ENCODE results near the gene CD300LD.

Gene CD300LD

DNA sequence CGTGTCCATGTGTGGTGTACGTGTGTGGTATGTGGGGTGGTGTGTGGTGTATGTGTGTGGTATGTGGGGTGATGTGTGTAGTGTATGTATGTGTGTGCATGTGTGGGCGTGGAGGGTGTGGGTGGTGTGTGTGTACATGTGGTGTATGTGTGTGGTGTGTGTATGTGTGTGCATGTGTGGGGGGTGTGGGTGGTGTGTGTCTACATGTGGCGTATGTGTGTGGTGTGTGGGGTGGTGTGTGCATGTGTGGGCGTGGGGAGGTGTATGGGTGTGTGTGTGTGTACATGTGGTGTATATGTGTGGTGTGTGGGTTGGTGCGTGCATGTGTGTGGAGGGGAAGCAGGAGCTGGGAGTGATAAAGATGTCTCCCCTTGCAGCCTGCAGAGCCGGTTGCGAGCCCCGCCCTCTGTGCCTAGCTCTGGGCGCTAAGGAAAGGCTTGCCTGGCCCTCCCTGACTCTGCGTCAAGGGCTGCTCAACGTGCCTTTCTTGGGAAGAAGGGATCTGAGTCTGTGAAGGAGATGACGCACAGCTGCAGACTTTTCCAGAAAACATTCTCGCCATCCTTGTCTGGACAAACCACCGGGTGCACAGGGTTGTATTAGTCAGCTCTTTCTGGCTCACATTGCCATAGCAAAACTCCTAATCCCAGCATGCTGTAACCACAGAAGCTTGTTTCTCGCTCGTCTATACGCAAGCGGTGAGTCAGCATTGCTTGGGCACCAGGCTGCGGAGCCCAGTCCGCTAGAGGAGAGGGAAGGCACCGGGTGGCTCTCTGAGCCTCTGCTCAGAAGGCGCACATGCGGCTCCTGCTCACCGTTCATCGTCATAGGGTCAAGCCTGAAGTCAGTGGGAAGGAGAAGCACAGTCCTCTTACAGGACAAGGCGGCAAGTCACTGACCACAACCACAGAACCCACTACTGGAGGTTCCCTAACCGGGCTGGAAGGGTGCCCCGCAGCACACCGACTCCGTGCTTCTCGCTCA is 22.8 kb downstream of the CD300LD start:
- intact Hi-C loops (cut with DNase I; ENCODE audit: low total_unique reads) = no loop called here
- Histone ChIP-seq H3K9me3 (no peaks in the 10 kb centered on the region), H3K36me3 (no peaks in the 10 kb centered on the region), H3K27ac (no peak overlapping the region), H3K4me3 (no peak overlapping the region), H3K4me1 (no peaks in the 10 kb centered on the region), H3K27me3 (peaks cover 0 to 22% of the 10 kb centered on the region in 2 donors)
- DNase-seq = peak; percentile 62 to 78
- TF ChIP-seq, protein P1, sequence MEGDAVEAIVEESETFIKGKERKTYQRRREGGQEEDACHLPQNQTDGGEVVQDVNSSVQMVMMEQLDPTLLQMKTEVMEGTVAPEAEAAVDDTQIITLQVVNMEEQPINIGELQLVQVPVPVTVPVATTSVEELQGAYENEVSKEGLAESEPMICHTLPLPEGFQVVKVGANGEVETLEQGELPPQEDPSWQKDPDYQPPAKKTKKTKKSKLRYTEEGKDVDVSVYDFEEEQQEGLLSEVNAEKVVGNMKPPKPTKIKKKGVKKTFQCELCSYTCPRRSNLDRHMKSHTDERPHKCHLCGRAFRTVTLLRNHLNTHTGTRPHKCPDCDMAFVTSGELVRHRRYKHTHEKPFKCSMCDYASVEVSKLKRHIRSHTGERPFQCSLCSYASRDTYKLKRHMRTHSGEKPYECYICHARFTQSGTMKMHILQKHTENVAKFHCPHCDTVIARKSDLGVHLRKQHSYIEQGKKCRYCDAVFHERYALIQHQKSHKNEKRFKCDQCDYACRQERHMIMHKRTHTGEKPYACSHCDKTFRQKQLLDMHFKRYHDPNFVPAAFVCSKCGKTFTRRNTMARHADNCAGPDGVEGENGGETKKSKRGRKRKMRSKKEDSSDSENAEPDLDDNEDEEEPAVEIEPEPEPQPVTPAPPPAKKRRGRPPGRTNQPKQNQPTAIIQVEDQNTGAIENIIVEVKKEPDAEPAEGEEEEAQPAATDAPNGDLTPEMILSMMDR (IDR thresholded peaks at IDR 0.05) = no peak

DNA sequence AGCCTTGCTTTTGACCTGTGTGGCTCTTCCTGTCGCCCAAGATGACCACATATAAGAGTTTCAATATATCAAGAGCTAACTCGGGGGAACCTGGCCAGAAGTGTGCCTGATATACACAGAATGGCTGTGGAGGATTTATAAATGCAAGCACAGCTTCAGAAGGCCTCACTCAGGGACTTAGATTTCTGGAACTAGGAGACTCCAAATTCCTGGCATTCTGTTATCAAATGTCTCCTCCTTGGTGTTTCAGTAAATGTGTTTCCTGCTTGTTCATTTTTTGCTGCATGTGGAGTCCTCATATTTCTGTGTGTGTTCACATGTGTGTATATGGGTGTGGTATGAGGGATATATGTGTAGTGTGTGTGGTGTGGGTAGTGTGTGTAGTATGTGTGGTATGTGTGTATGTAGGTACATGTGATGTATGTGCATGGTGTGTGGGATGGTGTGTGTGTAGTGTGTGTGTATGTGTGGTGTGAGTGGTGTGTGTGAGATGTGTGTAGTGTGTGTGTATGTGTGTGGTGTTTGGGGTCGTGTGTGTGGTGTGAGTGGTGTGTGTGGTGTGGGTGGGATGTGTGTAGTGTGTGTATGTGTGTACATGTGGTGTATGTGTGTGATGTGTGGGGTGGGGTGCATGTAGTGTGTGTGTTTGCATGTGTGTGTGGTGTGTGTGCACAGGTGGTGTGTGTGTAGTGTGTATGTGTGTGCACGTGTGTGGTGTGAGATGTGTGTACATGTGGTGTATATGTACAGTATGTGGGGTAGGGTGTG is 23.8 kb downstream of the CD300LD start:
- no peak for DNase-seq
- intact Hi-C loops (cut with DNase I; ENCODE audit: low total_unique reads) = no loop called here
- Histone ChIP-seq H3K9me3 (no peaks in the 10 kb centered on the region), H3K36me3 (no peaks in the 10 kb centered on the region), H3K4me1 (no peaks in the 10 kb centered on the region), H3K27me3 (peaks cover 0 to 25% of the 10 kb centered on the region in 2 donors), H3K27ac (no peak overlapping the region), H3K4me3 (no peak overlapping the region)
- TF ChIP-seq, protein P1 (IDR thresholded peaks at IDR 0.05) = no peak

DNA sequence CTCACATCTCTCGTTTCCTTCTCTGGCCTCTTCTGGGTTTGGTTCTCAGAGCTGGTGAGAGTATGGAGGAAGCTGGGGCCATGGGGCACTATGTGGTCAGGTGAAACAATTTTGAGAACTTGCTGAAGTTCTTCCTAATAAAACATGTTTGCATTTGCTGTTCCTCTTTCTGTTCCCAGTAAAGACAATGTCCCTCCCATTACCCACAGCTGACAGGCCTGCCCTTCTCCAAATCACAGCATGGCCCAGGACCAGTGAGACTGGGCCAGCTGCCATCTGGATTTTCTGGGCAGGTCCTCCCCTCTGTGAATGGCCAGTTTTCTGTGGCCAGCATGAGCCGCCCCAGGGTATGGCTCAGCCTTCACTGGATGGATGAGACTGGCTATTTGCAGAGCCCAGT is 24.7 kb downstream of the CD300LD start, which contains the start of gene CD300H:
Gene CD300H (minus strand): TSS at position 113 of the 400 bp plus-strand sequence.
- no peaks in the 10 kb centered on the region for H3K36me3 ChIP-seq
- no peak within 1 kb of the TSS for H3K4me3 ChIP-seq
- DNase-seq = no peak
- no peak within 1 kb of the TSS for H3K27ac ChIP-seq
- no peaks in the 10 kb centered on the region for H3K4me1 ChIP-seq
- H3K27me3 ChIP-seq = peaks cover 0 to 29% of the 10 kb centered on the region in 2 donors
- TF ChIP-seq, protein P1 (IDR thresholded peaks at IDR 0.05) = no peak
- H3K9me3 ChIP-seq = no peaks in the 10 kb centered on the region
- intact Hi-C loops (cut with DNase I; ENCODE audit: low total_unique reads) = no loop called here

DNA sequence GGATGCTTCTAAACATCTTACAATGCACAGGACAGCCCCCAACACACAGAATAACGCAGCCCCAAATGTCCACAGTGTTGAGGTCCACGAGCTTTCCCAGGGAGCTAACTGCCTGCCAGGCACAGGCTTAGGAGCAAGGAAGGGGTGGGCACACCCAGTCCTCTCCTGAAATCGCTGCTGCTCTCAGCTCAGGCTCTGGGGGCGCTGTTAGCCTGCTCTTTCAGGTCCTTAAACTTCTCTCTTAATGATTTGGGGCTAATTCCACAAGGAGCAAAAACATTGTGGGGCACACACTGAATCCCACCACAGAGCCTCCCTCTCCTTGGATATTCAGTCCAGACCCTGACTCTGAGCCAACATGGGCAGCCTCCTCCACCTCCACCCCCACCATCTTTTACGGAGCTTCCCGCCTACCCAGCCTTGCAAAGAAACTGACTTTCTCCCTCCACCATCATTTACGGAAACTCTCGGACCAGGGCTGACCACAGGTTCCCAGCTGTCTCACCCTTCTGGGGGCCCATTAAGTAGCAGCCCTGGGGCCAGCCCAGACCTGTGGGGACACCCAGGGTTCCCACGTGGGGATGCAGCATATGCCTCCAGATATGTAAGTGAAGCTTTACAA is 25.8 kb downstream of the CD300LD start:
- Histone ChIP-seq H3K4me1 (no peaks in the 10 kb centered on the region), H3K27me3 (peaks cover 0 to 33% of the 10 kb centered on the region in 2 donors), H3K27ac (no peak overlapping the region), H3K36me3 (no peaks in the 10 kb centered on the region), H3K9me3 (no peaks in the 10 kb centered on the region), H3K4me3 (no peak overlapping the region)
- TF ChIP-seq, protein P1 (IDR thresholded peaks at IDR 0.05) = peak; percentile 25 to 27
- DNase-seq = peak in 1 of 2 donors; percentile 35
- intact Hi-C loops (cut with DNase I; ENCODE audit: low total_unique reads) = no loop called here

DNA sequence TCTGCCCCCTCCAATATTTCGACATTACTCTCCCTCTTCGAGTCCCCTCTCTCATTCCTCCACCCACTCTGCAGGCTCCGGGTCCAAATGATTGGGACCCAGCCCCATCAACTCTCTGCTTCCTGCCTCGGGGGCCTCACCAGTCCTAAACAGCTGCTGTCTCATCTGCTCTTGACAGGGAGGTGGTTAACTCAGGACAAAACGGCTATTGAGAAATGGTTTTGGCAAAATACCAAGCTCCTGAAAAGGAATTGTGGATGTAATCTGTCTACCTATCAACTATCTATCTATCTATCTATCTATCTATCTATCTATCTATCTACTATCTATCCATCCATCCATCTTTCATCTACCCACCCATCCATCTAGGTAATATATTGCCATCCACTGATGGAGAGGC is 27.0 kb downstream of the CD300LD start:
- Histone ChIP-seq H3K27me3 (peaks cover 0 to 30% of the 10 kb centered on the region in 2 donors), H3K9me3 (no peaks in the 10 kb centered on the region), H3K4me1 (no peaks in the 10 kb centered on the region), H3K36me3 (no peaks in the 10 kb centered on the region), H3K27ac (no peak overlapping the region), H3K4me3 (no peak overlapping the region)
- TF ChIP-seq, protein P1 (IDR thresholded peaks at IDR 0.05) = no peak
- no peak for DNase-seq
- intact Hi-C loops (cut with DNase I; ENCODE audit: low total_unique reads) = no loop called here

All from tibial artery (tissue), 4 donors.